ENCODE measurements around the gene AMZ1. TPM values are rescaled to one million over a fixed set of nuclear protein-coding genes. Genes with fewer than 3 reads are reported as not detected.

Gene AMZ1
- total and polyA plus RNA-seq, 2 donors (not counting 1 experiment from before 2014, with no cell fraction given): 0.26 to 0.33 TPM

DNA sequence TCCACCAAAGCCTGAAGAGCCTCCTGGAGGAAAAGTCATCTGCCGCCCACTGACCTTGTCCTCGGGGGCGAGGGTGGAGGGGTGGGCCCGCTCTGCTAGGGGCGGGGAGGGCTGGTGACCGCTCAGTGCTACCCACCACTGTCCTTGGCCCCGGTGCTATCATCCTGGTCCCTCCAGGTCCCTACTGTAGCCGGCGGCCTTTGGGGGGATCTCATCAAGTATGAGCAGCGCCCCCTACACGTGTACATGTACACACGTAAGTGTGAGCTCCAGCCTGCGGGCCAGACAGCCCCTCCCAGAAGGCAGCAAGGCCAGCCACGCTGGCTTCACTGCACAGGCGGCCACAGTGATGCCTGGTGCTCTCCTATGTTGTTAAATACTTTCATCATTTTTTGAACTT lies 36.7 kb upstream of the AMZ1 start:
- Histone ChIP-seq H3K9me3 (ENCODE audit: control insufficient read depth, insufficient read depth, low read depth, low read length) (no peaks in the 10 kb centered on the region), H3K36me3 (ENCODE audit: control insufficient read depth, insufficient read depth, low read length) (peaks cover 22% of the 10 kb centered on the region), H3K4me2 (ENCODE audit: extremely low read depth, insufficient read depth, low read length) (no peak overlapping the region), H2AFZ (ENCODE audit: low read length) (no peak overlapping the region), H3K27ac (ENCODE audit: insufficient read depth, low read length) (no peak overlapping the region), H3K9ac (ENCODE audit: insufficient read depth, low read length) (no peak overlapping the region), H3K79me2 (ENCODE audit: control insufficient read depth, insufficient read depth, low read length) (no peaks in the 10 kb centered on the region), H3K4me1 (ENCODE audit: control insufficient read depth, extremely low read depth, insufficient read depth, low read length) (no peaks in the 10 kb centered on the region), H3K4me3 (replicated peaks in 1 of 4; ENCODE audit: control extremely low read depth in 1 of 4, insufficient read depth in 1 of 4, low read depth in 3 of 4, low read length in 4 of 4) (no peak overlapping the region), H4K20me1 (ENCODE audit: control insufficient read depth, extremely low read depth, insufficient read depth, low read length) (no peaks in the 10 kb centered on the region), H3K27me3 (ENCODE audit: control insufficient read depth, insufficient read depth, low read length) (no peaks in the 10 kb centered on the region)
- DNase-seq (ENCODE audit: low read depth in 2 of 2): no peak
- TF ChIP-seq EZH2 (IDR thresholded peaks at IDR 0.05; ENCODE audit: low read length, missing control alignments): no peak
- TF ChIP-seq, protein P1, sequence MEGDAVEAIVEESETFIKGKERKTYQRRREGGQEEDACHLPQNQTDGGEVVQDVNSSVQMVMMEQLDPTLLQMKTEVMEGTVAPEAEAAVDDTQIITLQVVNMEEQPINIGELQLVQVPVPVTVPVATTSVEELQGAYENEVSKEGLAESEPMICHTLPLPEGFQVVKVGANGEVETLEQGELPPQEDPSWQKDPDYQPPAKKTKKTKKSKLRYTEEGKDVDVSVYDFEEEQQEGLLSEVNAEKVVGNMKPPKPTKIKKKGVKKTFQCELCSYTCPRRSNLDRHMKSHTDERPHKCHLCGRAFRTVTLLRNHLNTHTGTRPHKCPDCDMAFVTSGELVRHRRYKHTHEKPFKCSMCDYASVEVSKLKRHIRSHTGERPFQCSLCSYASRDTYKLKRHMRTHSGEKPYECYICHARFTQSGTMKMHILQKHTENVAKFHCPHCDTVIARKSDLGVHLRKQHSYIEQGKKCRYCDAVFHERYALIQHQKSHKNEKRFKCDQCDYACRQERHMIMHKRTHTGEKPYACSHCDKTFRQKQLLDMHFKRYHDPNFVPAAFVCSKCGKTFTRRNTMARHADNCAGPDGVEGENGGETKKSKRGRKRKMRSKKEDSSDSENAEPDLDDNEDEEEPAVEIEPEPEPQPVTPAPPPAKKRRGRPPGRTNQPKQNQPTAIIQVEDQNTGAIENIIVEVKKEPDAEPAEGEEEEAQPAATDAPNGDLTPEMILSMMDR (conservative IDR thresholded peaks at IDR 0.05 in 1 of 2, IDR thresholded peaks at IDR 0.05 in 1 of 2; ENCODE audit: low read depth in 1 of 2, low read length in 2 of 2): no peak

- no peak overlapping the region for H3K4me3 ChIP-seq (replicated peaks in 1 of 4; ENCODE audit: control extremely low read depth in 1 of 4, insufficient read depth in 1 of 4, low read depth in 3 of 4, low read length in 4 of 4)
- TF ChIP-seq, protein P1 (conservative IDR thresholded peaks at IDR 0.05 in 1 of 2, IDR thresholded peaks at IDR 0.05 in 1 of 2; ENCODE audit: low read depth in 1 of 2, low read length in 2 of 2): no peak
- no peak for TF ChIP-seq EZH2 (IDR thresholded peaks at IDR 0.05; ENCODE audit: low read length, missing control alignments)
- no peaks in the 10 kb centered on the region for H4K20me1 ChIP-seq (ENCODE audit: control insufficient read depth, extremely low read depth, insufficient read depth, low read length)
- H2AFZ ChIP-seq (ENCODE audit: low read length): no peak overlapping the region
- no peak for DNase-seq (ENCODE audit: low read depth in 2 of 2)
- no peaks in the 10 kb centered on the region for H3K79me2 ChIP-seq (ENCODE audit: control insufficient read depth, insufficient read depth, low read length)
- no peak overlapping the region for H3K9ac ChIP-seq (ENCODE audit: insufficient read depth, low read length)
- H3K4me1 ChIP-seq (ENCODE audit: control insufficient read depth, extremely low read depth, insufficient read depth, low read length): no peaks in the 10 kb centered on the region
- H3K9me3 ChIP-seq (ENCODE audit: control insufficient read depth, insufficient read depth, low read depth, low read length): no peaks in the 10 kb centered on the region
- no peaks in the 10 kb centered on the region for H3K27me3 ChIP-seq (ENCODE audit: control insufficient read depth, insufficient read depth, low read length)
- H3K36me3 ChIP-seq (ENCODE audit: control insufficient read depth, insufficient read depth, low read length): peaks cover 27% of the 10 kb centered on the region
- no peak overlapping the region for H3K4me2 ChIP-seq (ENCODE audit: extremely low read depth, insufficient read depth, low read length)
- no peak overlapping the region for H3K27ac ChIP-seq (ENCODE audit: insufficient read depth, low read length)
These were observed 35.9 kb upstream of the AMZ1 start for GRCh38 chr7:2651847-2652735.

- no peak overlapping the region for H3K9ac ChIP-seq (ENCODE audit: insufficient read depth, low read length)
- H3K4me3 ChIP-seq (replicated peaks in 1 of 4; ENCODE audit: control extremely low read depth in 1 of 4, insufficient read depth in 1 of 4, low read depth in 3 of 4, low read length in 4 of 4): no peak overlapping the region
- H3K27me3 ChIP-seq (ENCODE audit: control insufficient read depth, insufficient read depth, low read length): no peaks in the 10 kb centered on the region
- no peak overlapping the region for H3K27ac ChIP-seq (ENCODE audit: insufficient read depth, low read length)
- H3K79me2 ChIP-seq (ENCODE audit: control insufficient read depth, insufficient read depth, low read length): no peaks in the 10 kb centered on the region
- H2AFZ ChIP-seq (ENCODE audit: low read length): no peak overlapping the region
- DNase-seq (ENCODE audit: low read depth in 2 of 2): no peak
- H3K36me3 ChIP-seq (ENCODE audit: control insufficient read depth, insufficient read depth, low read length): peaks cover 30% of the 10 kb centered on the region
- no peaks in the 10 kb centered on the region for H3K4me1 ChIP-seq (ENCODE audit: control insufficient read depth, extremely low read depth, insufficient read depth, low read length)
- H3K9me3 ChIP-seq (ENCODE audit: control insufficient read depth, insufficient read depth, low read depth, low read length): no peaks in the 10 kb centered on the region
- TF ChIP-seq, protein P1 (conservative IDR thresholded peaks at IDR 0.05 in 1 of 2, IDR thresholded peaks at IDR 0.05 in 1 of 2; ENCODE audit: low read depth in 1 of 2, low read length in 2 of 2): no peak
- no peak for TF ChIP-seq EZH2 (IDR thresholded peaks at IDR 0.05; ENCODE audit: low read length, missing control alignments)
- no peaks in the 10 kb centered on the region for H4K20me1 ChIP-seq (ENCODE audit: control insufficient read depth, extremely low read depth, insufficient read depth, low read length)
- no peak overlapping the region for H3K4me2 ChIP-seq (ENCODE audit: extremely low read depth, insufficient read depth, low read length)
These were observed 35.3 kb upstream of the AMZ1 start for GRCh38 chr7:2652736-2653060.
